ENCODE data around the gene ISG20L2. TPM values are rescaled to one million over a fixed set of nuclear protein-coding genes. Genes with fewer than 3 reads are reported as not detected.
A peak's percentile ranks its signal among the peaks of the same experiment; 100 is the strongest.

ISG20L2 gene
- total RNA-seq, 1 experiment from 2014 or later, result 33.2 TPM

DNA sequence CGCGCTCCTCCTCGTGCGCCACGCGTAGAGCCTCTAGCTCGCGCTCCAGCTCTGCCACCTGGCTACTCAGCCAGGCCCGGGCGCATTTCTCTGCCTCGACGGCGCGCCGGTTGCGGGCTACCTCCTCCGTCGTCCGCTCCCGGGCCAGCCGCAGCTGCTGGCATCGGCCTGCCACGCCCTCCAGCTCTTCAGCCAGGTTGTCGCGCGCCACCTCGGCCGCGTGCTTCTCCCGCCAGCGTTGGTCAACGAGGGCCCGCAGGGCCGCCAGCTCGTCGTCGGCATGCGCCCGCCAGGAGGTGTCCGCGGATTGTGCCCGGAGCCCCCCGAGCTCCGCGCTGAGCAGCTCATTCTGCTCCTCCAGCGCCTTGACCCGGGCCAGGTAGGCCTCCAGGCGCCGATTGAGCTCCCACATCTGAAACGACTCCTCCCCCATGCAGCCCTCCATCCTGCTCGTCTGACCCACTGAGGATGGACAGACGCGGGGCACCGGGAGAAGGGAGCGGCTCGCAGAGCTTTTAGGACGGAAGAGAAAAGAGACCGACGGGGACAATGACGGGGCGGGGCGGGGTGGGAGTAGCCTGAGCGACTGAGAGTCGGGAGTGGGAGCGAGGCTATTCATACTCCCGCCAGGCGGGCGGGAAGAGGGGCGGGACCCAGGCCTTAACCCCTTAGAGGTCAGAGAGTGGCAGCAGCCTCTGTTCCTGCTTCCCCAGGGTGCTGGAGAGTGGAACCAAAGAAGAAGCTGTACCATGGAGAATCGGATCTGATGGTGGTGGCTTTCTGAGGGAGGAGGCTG lies 51.5 kb downstream of the ISG20L2 start, which contains the start of gene NES:
Gene NES, minus strand, starts transcription at position 588 of the 796 bp plus-strand sequence. Its CDS starts 143 bp downstream, at position 445.
- ChIA-PET POLR2A (ENCODE audit: unreplicated experiment) (interaction anchor here (0.6 to 1.0 kb wide), 3 partner anchors 13 to 364 kb away, joined by 3 to 12 read pairs (median 8); no protein-coding TSS in a partner anchor), CTCF (interaction anchor here (0.5 to 2.4 kb wide), 11 partner anchors 12 to 349 kb away, joined by 3 to 11 read pairs (median 5); no protein-coding TSS in a partner anchor)
- Histone ChIP-seq H3K27me3 (ENCODE audit: insufficient read depth, low read depth) (peaks cover 33% of the 10 kb centered on the region), H4K20me1 (ENCODE audit: insufficient read depth) (no peaks in the 10 kb centered on the region), H3K4me2 (peak within 1 kb of the TSS; percentile 76), H3K4me1 (replicated peaks; ENCODE audit: insufficient read depth) (peaks cover 9% of the 10 kb centered on the region), H2AFZ (no peak within 1 kb of the TSS; the same call in 1 of the 2 replicates), H3K27ac (no peak within 1 kb of the TSS), H3K9me3 (ENCODE audit: insufficient read depth, low read depth) (no peaks in the 10 kb centered on the region), H3F3A (ENCODE audit: insufficient read depth, low read depth) (no peaks in the 10 kb centered on the region; the same call in 1 of the 2 replicates), H3K4me3 (peak within 1 kb of the TSS; percentile 39; the same call in 1 of the 2 replicates), H3K9me2 (ENCODE audit: insufficient read depth) (no peaks in the 10 kb centered on the region), H3K79me2 (ENCODE audit: low read depth) (no peaks in the 10 kb centered on the region), H3K36me3 (ENCODE audit: low read depth) (no peaks in the 10 kb centered on the region)
- TSS peak; percentile 53 for BruUV-seq (replicated peaks)
- TF ChIP-seq EZH2 (IDR thresholded peaks at IDR 0.05; ENCODE audit: low read depth), result no peak
- TF ChIP-seq, protein P1, sequence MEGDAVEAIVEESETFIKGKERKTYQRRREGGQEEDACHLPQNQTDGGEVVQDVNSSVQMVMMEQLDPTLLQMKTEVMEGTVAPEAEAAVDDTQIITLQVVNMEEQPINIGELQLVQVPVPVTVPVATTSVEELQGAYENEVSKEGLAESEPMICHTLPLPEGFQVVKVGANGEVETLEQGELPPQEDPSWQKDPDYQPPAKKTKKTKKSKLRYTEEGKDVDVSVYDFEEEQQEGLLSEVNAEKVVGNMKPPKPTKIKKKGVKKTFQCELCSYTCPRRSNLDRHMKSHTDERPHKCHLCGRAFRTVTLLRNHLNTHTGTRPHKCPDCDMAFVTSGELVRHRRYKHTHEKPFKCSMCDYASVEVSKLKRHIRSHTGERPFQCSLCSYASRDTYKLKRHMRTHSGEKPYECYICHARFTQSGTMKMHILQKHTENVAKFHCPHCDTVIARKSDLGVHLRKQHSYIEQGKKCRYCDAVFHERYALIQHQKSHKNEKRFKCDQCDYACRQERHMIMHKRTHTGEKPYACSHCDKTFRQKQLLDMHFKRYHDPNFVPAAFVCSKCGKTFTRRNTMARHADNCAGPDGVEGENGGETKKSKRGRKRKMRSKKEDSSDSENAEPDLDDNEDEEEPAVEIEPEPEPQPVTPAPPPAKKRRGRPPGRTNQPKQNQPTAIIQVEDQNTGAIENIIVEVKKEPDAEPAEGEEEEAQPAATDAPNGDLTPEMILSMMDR (conservative IDR thresholded peaks at IDR 0.05), result no peak
- peak in 1 of 2 experiments; percentile 54 for DNase-seq
- intact Hi-C loops (cut with micrococcal nuclease; ENCODE audit: unreplicated experiment), result no loop called here

GRCh38 chr1:156676114-156676819 lies 52.3 kb downstream of the ISG20L2 start:
- H3K4me2 ChIP-seq, result no peak overlapping the region
- no TSS peak for BruUV-seq (replicated peaks)
- H3F3A ChIP-seq (ENCODE audit: insufficient read depth, low read depth), result no peaks in the 10 kb centered on the region; the same call in 1 of the 2 replicates
- no peak for DNase-seq
- POLR2A ChIA-PET (ENCODE audit: unreplicated experiment), result interaction anchor here (0.6 kb wide), 1 partner anchor 365 kb away, joined by 8 read pairs; no protein-coding TSS in a partner anchor
- no peak for TF ChIP-seq EZH2 (IDR thresholded peaks at IDR 0.05; ENCODE audit: low read depth)
- TF ChIP-seq, protein P1 (conservative IDR thresholded peaks at IDR 0.05), result no peak
- intact Hi-C loops (cut with micrococcal nuclease; ENCODE audit: unreplicated experiment), result no loop called here
- H4K20me1 ChIP-seq (ENCODE audit: insufficient read depth), result no peaks in the 10 kb centered on the region
- H3K27ac ChIP-seq, result no peak overlapping the region
- H3K27me3 ChIP-seq (ENCODE audit: insufficient read depth, low read depth), result peaks cover 37% of the 10 kb centered on the region
- CTCF ChIA-PET, result interaction anchor here (0.5 to 2.4 kb wide), 7 partner anchors 11 to 230 kb away, joined by 3 to 15 read pairs (median 7); no protein-coding TSS in a partner anchor
- H2AFZ ChIP-seq, result no peak overlapping the region
- no peaks in the 10 kb centered on the region for H3K79me2 ChIP-seq (ENCODE audit: low read depth)
- H3K4me3 ChIP-seq, result no peak overlapping the region
- peaks cover 9% of the 10 kb centered on the region for H3K4me1 ChIP-seq (replicated peaks; ENCODE audit: insufficient read depth)
- H3K36me3 ChIP-seq (ENCODE audit: low read depth), result no peaks in the 10 kb centered on the region
- no peaks in the 10 kb centered on the region for H3K9me2 ChIP-seq (ENCODE audit: insufficient read depth)
- H3K9me3 ChIP-seq (ENCODE audit: insufficient read depth, low read depth), result no peaks in the 10 kb centered on the region
